DMS 273 treated with DMSO at 0.1 percent for 48 hours (cell line): ENCODE measurements around the gene RGPD3.

Source experiments
- DNase-seq: peaks from one replicate; lab custom pipeline; 2025; lab: John Stamatoyannopoulos, UW

RGPD3 gene

GRCh38 chr2:106342831-106343251 is 125.4 kb downstream of the RGPD3 start:
- no peak for DNase-seq

- DNase-seq = no peak
Observed at GRCh38 chr2:106341666-106342065, 126.5 kb downstream of the RGPD3 start.
